Osteoblast (primary cell): ENCODE measurements around the gene NDUFS3. TPM values are rescaled to one million over a fixed set of nuclear protein-coding genes. Genes with fewer than 3 reads are reported as not detected.

Experiments
- DNase-seq: peaks from one replicate; pipeline ENCODE4 v3.0.0; 2011; ENCODE audit warnings: low spot score, mixed read lengths; ENCODE audit not compliant: insufficient read length; ENCODE audit errors: missing footprints
- H2AFZ ChIP-seq: 2 replicates; pipeline ENCODE4 v1.6.0; 2011; ENCODE audit warnings: mild to moderate bottlenecking, low read length
- H3K27ac ChIP-seq: 2 replicates; pipeline ENCODE4 v1.5.1; 2011; ENCODE audit warnings: mild to moderate bottlenecking, low read depth, low read length, moderate library complexity
- H3K27me3 ChIP-seq: 2 replicates; pipeline ENCODE4 v1.6.0; 2012; ENCODE audit warnings: mild to moderate bottlenecking, control low read depth, inconsistent platforms, low read length, moderate library complexity; ENCODE audit not compliant: insufficient read depth
- H3K36me3 ChIP-seq: 2 replicates; pipeline ENCODE4 v1.5.1; 2011; ENCODE audit warnings: mild to moderate bottlenecking, low read length, control low read depth, moderate library complexity; ENCODE audit not compliant: insufficient read depth
- H3K4me1 ChIP-seq: 2 replicates; pipeline ENCODE4 v1.5.1; 2011; ENCODE audit warnings: mild to moderate bottlenecking, low read length, control low read depth, moderate library complexity; ENCODE audit not compliant: insufficient read depth
- H3K4me2 ChIP-seq: 2 replicates; pipeline ENCODE4 v1.6.0; 2011; ENCODE audit warnings: mild to moderate bottlenecking, low read length; ENCODE audit not compliant: insufficient read depth
- H3K4me3 ChIP-seq: fragments of 200-600 bp; sonication (generic); 3 replicates; pipeline ENCODE4 v1.5.1; 2012; ENCODE audit warnings: mild to moderate bottlenecking, low read length, inconsistent platforms; ENCODE audit not compliant: insufficient read depth
- H3K79me2 ChIP-seq: 2 replicates; pipeline ENCODE4 v1.6.0; 2012; ENCODE audit warnings: mild to moderate bottlenecking, low read length, control low read depth, inconsistent platforms; ENCODE audit not compliant: insufficient read depth
- H3K9me3 ChIP-seq: 2 replicates; pipeline ENCODE4 v1.5.1; 2011; ENCODE audit warnings: low read depth, low read length, control low read depth
- H4K20me1 ChIP-seq: 2 replicates; pipeline ENCODE4 v1.6.0; 2012; ENCODE audit warnings: mild to moderate bottlenecking, low read length, control low read depth; ENCODE audit not compliant: insufficient read depth
- total RNA-seq: library from RNA; depleted of rRNA; stranded (reverse); fragments of >200 nt; gene quantifications from 2 replicates; pipeline ENCODE4 v1.2.3, GENCODE V29; 2012
- TF ChIP-seq, protein P1 (sequence below): IDR thresholded peaks from 2 replicates; pipeline ENCODE4 v1.5.1; 2011; ENCODE audit warnings: mild to moderate bottlenecking, low read depth, low read length, moderate library complexity; ENCODE audit errors: extremely low read depth

The NDUFS3 gene
- total RNA-seq, 1 donor: 55.0 TPM

DNA sequence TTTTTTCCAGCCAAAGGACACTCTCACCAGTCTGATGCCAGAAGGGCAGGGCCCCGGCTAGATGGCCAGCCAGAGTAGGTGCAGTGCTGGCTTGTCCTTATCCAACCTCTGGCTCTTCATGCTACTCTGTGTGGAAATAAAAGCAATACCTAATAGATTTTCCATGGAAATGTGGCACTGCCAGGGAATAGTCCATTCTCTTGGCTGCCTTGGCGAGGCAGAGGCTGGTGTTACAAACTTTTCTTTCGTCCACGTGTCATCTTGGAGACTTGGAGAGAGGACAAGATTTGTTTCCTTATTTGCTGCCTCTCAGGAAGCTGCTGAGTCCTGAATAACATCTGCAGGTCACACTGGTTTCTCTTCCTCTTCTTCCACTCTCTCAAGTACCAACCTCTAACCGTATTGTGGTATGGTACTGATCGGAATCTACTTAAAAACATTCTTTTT is 32.5 kb downstream of the NDUFS3 start:
- Histone ChIP-seq H3K4me2 (no peak overlapping the region), H3K4me3 (no peak overlapping the region), H3K4me1 (peaks cover 19% of the 10 kb centered on the region), H3K79me2 (no peaks in the 10 kb centered on the region), H2AFZ (no peak overlapping the region), H3K9me3 (no peaks in the 10 kb centered on the region), H3K27me3 (no peaks in the 10 kb centered on the region), H4K20me1 (no peaks in the 10 kb centered on the region), H3K27ac (no peak overlapping the region), H3K36me3 (peaks cover 3% of the 10 kb centered on the region)
- DNase-seq: no peak
- TF ChIP-seq, protein P1, sequence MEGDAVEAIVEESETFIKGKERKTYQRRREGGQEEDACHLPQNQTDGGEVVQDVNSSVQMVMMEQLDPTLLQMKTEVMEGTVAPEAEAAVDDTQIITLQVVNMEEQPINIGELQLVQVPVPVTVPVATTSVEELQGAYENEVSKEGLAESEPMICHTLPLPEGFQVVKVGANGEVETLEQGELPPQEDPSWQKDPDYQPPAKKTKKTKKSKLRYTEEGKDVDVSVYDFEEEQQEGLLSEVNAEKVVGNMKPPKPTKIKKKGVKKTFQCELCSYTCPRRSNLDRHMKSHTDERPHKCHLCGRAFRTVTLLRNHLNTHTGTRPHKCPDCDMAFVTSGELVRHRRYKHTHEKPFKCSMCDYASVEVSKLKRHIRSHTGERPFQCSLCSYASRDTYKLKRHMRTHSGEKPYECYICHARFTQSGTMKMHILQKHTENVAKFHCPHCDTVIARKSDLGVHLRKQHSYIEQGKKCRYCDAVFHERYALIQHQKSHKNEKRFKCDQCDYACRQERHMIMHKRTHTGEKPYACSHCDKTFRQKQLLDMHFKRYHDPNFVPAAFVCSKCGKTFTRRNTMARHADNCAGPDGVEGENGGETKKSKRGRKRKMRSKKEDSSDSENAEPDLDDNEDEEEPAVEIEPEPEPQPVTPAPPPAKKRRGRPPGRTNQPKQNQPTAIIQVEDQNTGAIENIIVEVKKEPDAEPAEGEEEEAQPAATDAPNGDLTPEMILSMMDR: no peak

DNA sequence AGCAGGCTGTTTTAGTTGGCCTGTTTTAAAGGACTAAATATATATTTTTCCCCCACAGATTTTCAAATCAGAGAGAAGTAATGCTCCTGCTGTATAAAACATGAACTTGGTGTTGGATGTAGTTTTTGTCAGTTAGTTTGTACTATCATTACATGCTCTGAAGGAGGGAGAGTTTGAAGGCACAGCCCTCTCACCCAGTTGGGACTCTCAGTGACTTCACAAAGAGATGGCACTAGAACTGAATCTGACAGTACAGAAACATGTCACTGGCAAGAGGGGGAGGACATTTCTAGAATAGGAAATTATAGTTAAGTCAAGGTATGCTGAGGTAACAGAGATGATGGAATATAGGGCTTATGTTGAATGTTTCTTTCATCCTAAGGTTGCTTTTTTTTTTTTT is 36.4 kb downstream of the NDUFS3 start:
- Histone ChIP-seq H3K4me3 (no peak overlapping the region), H3K4me2 (no peak overlapping the region), H2AFZ (no peak overlapping the region), H3K27ac (no peak overlapping the region), H3K36me3 (peaks cover 11% of the 10 kb centered on the region), H4K20me1 (no peaks in the 10 kb centered on the region), H3K27me3 (no peaks in the 10 kb centered on the region), H3K9me3 (no peaks in the 10 kb centered on the region), H3K79me2 (no peaks in the 10 kb centered on the region), H3K4me1 (peaks cover 15% of the 10 kb centered on the region)
- TF ChIP-seq, protein P1: no peak
- DNase-seq: no peak

DNA sequence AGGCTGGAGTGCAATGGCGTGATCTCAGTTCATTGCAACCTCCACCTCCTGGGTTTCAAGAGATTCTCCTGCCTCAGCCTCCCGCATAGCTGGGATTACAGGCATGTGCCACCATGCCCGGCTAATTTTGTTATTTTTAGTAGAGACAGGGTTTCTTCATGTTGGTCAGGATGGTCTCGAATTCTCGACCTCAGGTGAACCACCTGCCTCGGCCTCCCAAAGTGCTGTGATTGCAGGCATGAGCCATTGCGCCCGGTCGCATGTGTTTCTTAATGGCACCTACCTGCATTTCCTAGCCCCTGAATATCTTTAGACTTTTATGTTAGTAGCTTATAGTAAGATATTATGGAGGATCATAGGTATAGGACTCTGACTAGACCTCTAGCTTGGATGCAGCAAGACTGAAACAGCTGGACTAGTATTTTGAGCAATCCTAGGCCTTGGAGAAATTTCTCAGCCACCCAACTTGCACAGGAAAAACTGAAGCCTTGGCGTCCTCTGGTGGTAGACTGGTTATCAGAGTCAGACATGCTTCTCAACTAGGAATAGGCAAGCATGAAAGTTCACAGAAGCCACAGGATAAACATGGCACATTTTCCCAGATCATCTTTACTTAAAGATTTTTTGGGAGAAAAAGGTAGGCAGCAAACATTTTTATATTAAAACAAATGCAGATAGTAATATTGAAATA is 38.0 kb downstream of the NDUFS3 start:
- Histone ChIP-seq H3K4me3 (no peak overlapping the region), H3K9me3 (no peaks in the 10 kb centered on the region), H3K4me2 (peak overlapping the region; percentile 34), H3K27me3 (no peaks in the 10 kb centered on the region), H2AFZ (no peak overlapping the region), H3K4me1 (peaks cover 15% of the 10 kb centered on the region), H3K36me3 (peaks cover 25% of the 10 kb centered on the region), H4K20me1 (no peaks in the 10 kb centered on the region), H3K79me2 (no peaks in the 10 kb centered on the region), H3K27ac (peak overlapping the region; percentile 6)
- TF ChIP-seq, protein P1: peak; percentile 98
- DNase-seq: no peak

DNA sequence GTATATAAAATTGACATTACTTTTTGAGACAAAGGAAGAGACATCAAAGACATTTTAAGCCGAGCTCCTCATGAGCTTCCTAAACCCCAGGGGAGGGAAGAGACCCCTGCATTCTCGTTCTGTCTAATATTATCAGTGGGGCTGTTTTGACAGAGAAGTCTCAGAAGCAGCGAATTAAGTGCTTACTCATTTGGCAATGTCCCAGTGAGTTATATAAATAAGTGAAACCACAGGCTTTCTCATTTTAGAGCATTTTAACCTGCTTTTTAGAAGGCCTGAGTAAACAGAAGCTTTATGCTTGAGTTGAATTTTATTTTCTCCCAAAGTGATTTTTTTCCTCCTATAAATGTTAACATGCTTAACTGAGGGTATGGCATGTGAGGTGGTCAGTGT is 38.5 kb downstream of the NDUFS3 start:
- no peaks in the 10 kb centered on the region for H3K27me3 ChIP-seq
- H3K4me1 ChIP-seq: peaks cover 15% of the 10 kb centered on the region
- H4K20me1 ChIP-seq: no peaks in the 10 kb centered on the region
- no peak overlapping the region for H3K4me3 ChIP-seq
- no peaks in the 10 kb centered on the region for H3K79me2 ChIP-seq
- H3K36me3 ChIP-seq: peaks cover 30% of the 10 kb centered on the region
- H3K4me2 ChIP-seq: peak overlapping the region; percentile 34
- TF ChIP-seq, protein P1: no peak
- H3K9me3 ChIP-seq: no peaks in the 10 kb centered on the region
- DNase-seq: no peak
- H2AFZ ChIP-seq: no peak overlapping the region
- peak overlapping the region; percentile 6 for H3K27ac ChIP-seq
